GM23338 (cell line): ENCODE results near the gene NEK7. TPM values are rescaled to one million over a fixed set of nuclear protein-coding genes. Genes with fewer than 3 reads are reported as not detected.

Experiments
- ATAC-seq: fragments of 200-7000 bp; cut with Tn5 transposase; 3 replicates; pipeline ENCODE4 v1.9.1; 2020
- DNase-seq: peaks from one replicate; pipeline ENCODE4 v3.0.0-alpha.2; 2015; ENCODE audit warnings: low spot score
- H2AFZ ChIP-seq: fragments of 200-600 bp; sonication (generic); 2 replicates; pipeline ENCODE4 v1.8.0; 2016; ENCODE audit warnings: antibody characterized with exemption, mild to moderate bottlenecking, moderate library complexity
- H3F3A ChIP-seq: fragments of 200-600 bp; sonication (generic); replicated peaks from 2 replicates; pipeline ENCODE4 v1.8.0; 2017; ENCODE audit warnings: antibody characterized with exemption, mixed run types, low read depth
- H3K27ac ChIP-seq: fragments of 200-600 bp; sonication (generic); 2 replicates; pipeline ENCODE4 v1.6.1; 2016; ENCODE audit warnings: low read depth
- H3K27me3 ChIP-seq: fragments of 200-600 bp; sonication (generic); 2 replicates; pipeline ENCODE4 v1.8.0; 2016; ENCODE audit warnings: mild to moderate bottlenecking, mixed run types, moderate library complexity; ENCODE audit not compliant: insufficient read depth
- H3K36me3 ChIP-seq: fragments of 200-600 bp; sonication (generic); 2 replicates; pipeline ENCODE4 v1.8.0; 2016; ENCODE audit warnings: mild to moderate bottlenecking; ENCODE audit not compliant: insufficient read depth
- H3K4me1 ChIP-seq: fragments of 200-600 bp; sonication (generic); 2 replicates; pipeline ENCODE4 v1.8.0; 2016; ENCODE audit warnings: mild to moderate bottlenecking, moderate library complexity; ENCODE audit not compliant: insufficient read depth
- H3K4me2 ChIP-seq: fragments of 200-600 bp; sonication (generic); 2 replicates; pipeline ENCODE4 v1.7.1; 2017; ENCODE audit warnings: mixed run types
- H3K4me3 ChIP-seq: fragments of 200-600 bp; sonication (generic); 2 replicates; pipeline ENCODE4 v1.6.1; 2016; ENCODE audit warnings: mixed run types
- H3K79me2 ChIP-seq: fragments of 200-600 bp; sonication (generic); replicated peaks from 2 replicates; pipeline ENCODE4 v1.8.0; 2017; ENCODE audit warnings: mild to moderate bottlenecking; ENCODE audit not compliant: insufficient read depth
- H3K9me2 ChIP-seq: fragments of 200-600 bp; sonication (generic); 2 replicates; pipeline ENCODE4 v1.8.0; 2017; ENCODE audit not compliant: insufficient read depth
- H4K20me1 ChIP-seq: fragments of 200-600 bp; sonication (generic); replicated peaks from 2 replicates; pipeline ENCODE4 v1.8.0; 2017; ENCODE audit warnings: mild to moderate bottlenecking; ENCODE audit not compliant: insufficient read depth
- H3K27ac Mint-ChIP-seq: 2 replicates; pipeline ENCODE4 v1.8.0; 2020; ENCODE audit warnings: inconsistent platforms, mild to moderate bottlenecking, moderate library complexity, mixed read lengths
- H3K27me3 Mint-ChIP-seq: 3 replicates; pipeline ENCODE4 v1.8.0; 2022; ENCODE audit warnings: low read depth, mild to moderate bottlenecking, moderate library complexity, mixed read lengths, inconsistent platforms; ENCODE audit not compliant: insufficient read depth, poor library complexity
- H3K36me3 Mint-ChIP-seq: 3 replicates; pipeline ENCODE4 v1.8.0; 2021; ENCODE audit warnings: low read depth, mild to moderate bottlenecking, inconsistent platforms, moderate library complexity, mixed read lengths
- H3K4me1 Mint-ChIP-seq: 3 replicates; pipeline ENCODE4 v1.8.0; 2020; ENCODE audit warnings: mild to moderate bottlenecking, inconsistent platforms, mixed read lengths
- H3K4me3 Mint-ChIP-seq: 3 replicates; pipeline ENCODE4 v1.8.0; 2021; ENCODE audit warnings: moderate library complexity, mild to moderate bottlenecking, inconsistent platforms, mixed read lengths
- H3K9me3 Mint-ChIP-seq: 3 replicates; pipeline ENCODE4 v1.8.0; 2020; ENCODE audit warnings: moderate library complexity, mild to moderate bottlenecking, inconsistent platforms, mixed read lengths
- CREB1 ChIP-seq: fragments of 250-450 bp; sonication (Bioruptor Pico); IDR thresholded peaks from 2 replicates; pipeline ENCODE4 v1.5.0; 2020; ENCODE audit warnings: low read depth, mild to moderate bottlenecking, moderate library complexity
- CTCF ChIP-seq, 2 experiments: fragments of 200-600 bp in 1 of 2; sonication (generic) in 1 of 2; conservative IDR thresholded peaks; 2 replicates each; pipeline versions ENCODE4 v1.5.1 to v1.6.1; 2016 to 2017; ENCODE audit warnings: antibody characterized with exemption in 2 of 2, low read depth in 2 of 2, mild to moderate bottlenecking in 2 of 2, moderate library complexity in 1 of 2
- ETS1 ChIP-seq: IDR thresholded peaks from 2 replicates; pipeline ENCODE4 v1.6.1; 2016; ENCODE audit warnings: antibody characterized with exemption
- EZH2 ChIP-seq: fragments of 200-600 bp; sonication (generic); IDR thresholded peaks from one replicate; pipeline ENCODE4 v1.8.0; 2017; ENCODE audit warnings: antibody characterized with exemption, mild to moderate bottlenecking, low read depth; ENCODE audit not compliant: unreplicated experiment
- EZH2phosphoT487 ChIP-seq: fragments of 200-600 bp; sonication (generic); IDR thresholded peaks from one replicate; pipeline ENCODE4 v1.8.1; 2018; ENCODE audit warnings: antibody characterized with exemption; ENCODE audit not compliant: unreplicated experiment
- JUNB ChIP-seq: IDR thresholded peaks from one replicate; pipeline ENCODE4 v1.6.1; 2016; ENCODE audit warnings: antibody characterized with exemption; ENCODE audit not compliant: unreplicated experiment
- NANOG ChIP-seq: IDR thresholded peaks from 2 replicates; pipeline ENCODE4 v1.6.1; 2016; ENCODE audit warnings: antibody characterized with exemption, borderline replicate concordance
- POLR2AphosphoS5 ChIP-seq: IDR thresholded peaks from 2 replicates; pipeline ENCODE4 v1.6.1; 2016; ENCODE audit warnings: antibody characterized with exemption, low read depth
- REST ChIP-seq: IDR thresholded peaks from one replicate; pipeline ENCODE4 v1.6.1; 2018; ENCODE audit warnings: antibody characterized with exemption; ENCODE audit not compliant: unreplicated experiment
- STAT1 ChIP-seq: IDR thresholded peaks from one replicate; pipeline ENCODE4 v1.6.1; 2016; ENCODE audit warnings: antibody characterized with exemption; ENCODE audit not compliant: unreplicated experiment
- ZNF114 ChIP-seq: fragments of 250-450 bp; sonication (Bioruptor Pico); IDR thresholded peaks from 2 replicates; pipeline ENCODE4 v1.5.0; 2020; ENCODE audit warnings: mild to moderate bottlenecking, moderate library complexity
- ZNF331 ChIP-seq: fragments of 250-450 bp; sonication (Bioruptor Pico); IDR thresholded peaks from 2 replicates; pipeline ENCODE4 v1.5.0; 2020; ENCODE audit warnings: low read depth, mild to moderate bottlenecking, moderate library complexity
- ZNF462 ChIP-seq: fragments of 250-450 bp; sonication (Bioruptor Pico); IDR thresholded peaks from 2 replicates; pipeline ENCODE4 v1.5.0; 2020; ENCODE audit warnings: mild to moderate bottlenecking, moderate library complexity
- polyA plus RNA-seq: library from polyadenylated mRNA; unstranded; fragments of >200 nt; fragmentation: Nextera tagmentation; extraction: Ambion mirVana; gene quantifications from 2 replicates; pipeline ENCODE4 v1.2.1, GENCODE V29; 2016
- total RNA-seq: library from RNA; depleted of rRNA; stranded (reverse); fragments of >200 nt; shearing (Covaris generic); gene quantifications from 2 replicates; pipeline ENCODE4 v1.2.3, GENCODE V29; 2014

NEK7 gene
- total and polyA plus RNA-seq, 2 experiments from 2014 or later = 4.8 to 15.3 TPM

- peaks cover 10% of the 10 kb centered on the region; the same call in 2 of the 3 replicates for H3K36me3 Mint-ChIP-seq
- H3K4me1 ChIP-seq = peaks cover 16% of the 10 kb centered on the region
- H3K9me2 ChIP-seq = no peaks in the 10 kb centered on the region; the same call in 1 of the 2 replicates
- H3K4me2 ChIP-seq = no peak overlapping the region
- H3K4me3 ChIP-seq = no peak overlapping the region
- no peaks in the 10 kb centered on the region for H3F3A ChIP-seq
- H3K27me3 Mint-ChIP-seq = peaks cover 2% of the 10 kb centered on the region
- H4K20me1 ChIP-seq = no peaks in the 10 kb centered on the region
- H3K4me1 Mint-ChIP-seq = peaks cover 18% of the 10 kb centered on the region
- ATAC-seq = no peak
- peaks cover 3% of the 10 kb centered on the region; the same call in 1 of the 3 replicates for H3K9me3 Mint-ChIP-seq
- no peak for DNase-seq
- H3K4me3 Mint-ChIP-seq = no peak overlapping the region
- H2AFZ ChIP-seq = no peak overlapping the region
- no peak for TF ChIP-seq ETS1
- no peak for TF ChIP-seq NANOG
- TF ChIP-seq ZNF114 = no peak
- TF ChIP-seq CREB1 (CRISPR knock-in tag) = no peak
- no peak for TF ChIP-seq POLR2AphosphoS5
- no peak for TF ChIP-seq ZNF331
- TF ChIP-seq EZH2 = no peak
- no peak for TF ChIP-seq ZNF462 (CRISPR knock-in tag)
- TF ChIP-seq EZH2phosphoT487 = no peak
- no peak for TF ChIP-seq CTCF (conservative IDR thresholded peaks at IDR 0.05; ENCODE audit: low read depth in 2 of 2)
- no peak for TF ChIP-seq STAT1
- no peak for TF ChIP-seq JUNB
- no peak for TF ChIP-seq REST
- no peaks in the 10 kb centered on the region for H3K36me3 ChIP-seq
- no peak overlapping the region for H3K27ac Mint-ChIP-seq
- peaks cover 18% of the 10 kb centered on the region for H3K79me2 ChIP-seq
- no peaks in the 10 kb centered on the region for H3K27me3 ChIP-seq
- no peak overlapping the region for H3K27ac ChIP-seq
Measured at GRCh38 chr1:198228925-198229324, 72.1 kb downstream of the NEK7 start.
